Spleen (tissue), 7 donors: Measurements from ENCODE around the gene GPATCH2L.

Experiments used
- POLR2A ChIP-seq, 3 donors: fragments of 450-650 bp; IDR thresholded peaks; one replicate each; pipeline ENCODE4 v1.5.1; 2017; ENCODE audit warnings: antibody characterized with exemption in 3 of 3, mild to moderate bottlenecking in 1 of 3
- TF ChIP-seq, protein P1 (sequence below), 11 experiments: fragments of 200-600 bp in 7 of 11; fragments of 450-650 bp in 4 of 11; sonication (generic) in 4 of 11; IDR thresholded peaks in 8 of 11; conservative IDR thresholded peaks in 3 of 11; 1 replicate in 7 of 11; 2 replicates in 4 of 11; pipeline versions ENCODE4 v1.4.0 to v1.8.0; 2016 to 2021; ENCODE audit warnings: antibody characterized with exemption in 11 of 11, inconsistent platforms in 4 of 11, mild to moderate bottlenecking in 1 of 11
- donor health status: DM: no; HTN: no; CAD: no; lungs with moderate emphysema.
- donor health status: DM: no; HTN: no; CAD: no.
- donor health status: DM: no; HTN: no; CAD: no.

DNA sequence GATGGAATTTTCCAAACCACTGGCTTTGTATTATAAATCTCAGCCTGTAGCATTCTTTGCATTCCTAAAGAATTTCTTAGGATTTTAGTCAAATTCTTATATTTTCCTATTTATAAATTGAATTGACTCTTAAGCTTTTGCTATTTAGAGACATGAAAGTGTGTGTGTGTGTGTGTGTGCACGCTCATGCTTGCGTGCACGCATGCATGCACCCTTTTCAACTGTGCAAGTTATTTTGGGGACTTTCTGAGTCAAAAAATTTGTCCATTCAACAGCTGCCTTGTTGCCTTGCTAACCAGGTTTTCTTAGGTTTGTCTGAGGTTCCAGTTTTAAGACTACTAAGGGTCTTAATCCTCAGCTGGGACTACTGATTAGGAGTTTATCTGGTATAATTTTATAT is 42.6 kb downstream of the GPATCH2L start:
- no peak for TF ChIP-seq POLR2A (IDR thresholded peaks at IDR 0.05)
- TF ChIP-seq, protein P1, sequence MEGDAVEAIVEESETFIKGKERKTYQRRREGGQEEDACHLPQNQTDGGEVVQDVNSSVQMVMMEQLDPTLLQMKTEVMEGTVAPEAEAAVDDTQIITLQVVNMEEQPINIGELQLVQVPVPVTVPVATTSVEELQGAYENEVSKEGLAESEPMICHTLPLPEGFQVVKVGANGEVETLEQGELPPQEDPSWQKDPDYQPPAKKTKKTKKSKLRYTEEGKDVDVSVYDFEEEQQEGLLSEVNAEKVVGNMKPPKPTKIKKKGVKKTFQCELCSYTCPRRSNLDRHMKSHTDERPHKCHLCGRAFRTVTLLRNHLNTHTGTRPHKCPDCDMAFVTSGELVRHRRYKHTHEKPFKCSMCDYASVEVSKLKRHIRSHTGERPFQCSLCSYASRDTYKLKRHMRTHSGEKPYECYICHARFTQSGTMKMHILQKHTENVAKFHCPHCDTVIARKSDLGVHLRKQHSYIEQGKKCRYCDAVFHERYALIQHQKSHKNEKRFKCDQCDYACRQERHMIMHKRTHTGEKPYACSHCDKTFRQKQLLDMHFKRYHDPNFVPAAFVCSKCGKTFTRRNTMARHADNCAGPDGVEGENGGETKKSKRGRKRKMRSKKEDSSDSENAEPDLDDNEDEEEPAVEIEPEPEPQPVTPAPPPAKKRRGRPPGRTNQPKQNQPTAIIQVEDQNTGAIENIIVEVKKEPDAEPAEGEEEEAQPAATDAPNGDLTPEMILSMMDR (IDR thresholded peaks at IDR 0.05 in 8 of 11, conservative IDR thresholded peaks at IDR 0.05 in 3 of 11) = no peak
